HFF-Myc (cell line): Measurements from ENCODE around the gene EMC10.
A peak's percentile ranks its signal among the peaks of the same experiment; 100 is the strongest.
"Not testable (repeated sequence)": the region's sequence is repeated elsewhere in the genome, so short reads cannot be mapped to it uniquely, and the experiment has no call there.

Experiments used
- DNase-seq: peaks from one replicate; pipeline ENCODE4 v3.0.0-alpha.2; 2011; ENCODE audit warnings: low read depth; ENCODE audit errors: extremely low read depth
- H3K4me3 ChIP-seq: replicated peaks from 2 replicates; pipeline ENCODE4 v1.5.1; 2011; ENCODE audit warnings: low read depth, mild to moderate bottlenecking, control low read depth, low read length
- CTCF ChIP-seq: IDR thresholded peaks from 2 replicates; pipeline ENCODE4 v1.5.1; 2012; ENCODE audit warnings: mild to moderate bottlenecking, low read depth, low read length, control low read depth; ENCODE audit errors: missing control alignments

EMC10 gene

GRCh38 chr19:50466706-50467039, 9.6 kb upstream of the EMC10 start:
- no peak overlapping the region for H3K4me3 ChIP-seq
- no peak for TF ChIP-seq CTCF
- no peak for DNase-seq

GRCh38 chr19:50467566-50467965, 8.7 kb upstream of the EMC10 start:
- H3K4me3 ChIP-seq, result no peak overlapping the region
- no peak for TF ChIP-seq CTCF
- DNase-seq, result no peak

- no peak overlapping the region for H3K4me3 ChIP-seq
- TF ChIP-seq CTCF, result no peak
- no peak for DNase-seq
Observed at GRCh38 chr19:50468818-50469217, 7.5 kb upstream of the EMC10 start.

- H3K4me3 ChIP-seq, DNase-seq: not testable (repeated sequence)
Observed at GRCh38 chr19:50473336-50473735, 3.0 kb upstream of the EMC10 start.

- TF ChIP-seq CTCF, result no peak
- H3K4me3 ChIP-seq, result no peak overlapping the region
- DNase-seq, result no peak
Observed at GRCh38 chr19:50475101-50475568, 1.2 kb upstream of the EMC10 start.

- peak overlapping the region; percentile 92 for H3K4me3 ChIP-seq
- no peak for TF ChIP-seq CTCF
- DNase-seq, result no peak
Observed at GRCh38 chr19:50475736-50476223, 527 bp upstream of the EMC10 start.

GRCh38 chr19:50476907-50477238, 566 bp downstream of the EMC10 start:
- no peak for TF ChIP-seq CTCF
- H3K4me3 ChIP-seq, result peak overlapping the region; percentile 92
- DNase-seq, result no peak
